ENCODE data around the gene KIF1B. TPM values are rescaled to one million over a fixed set of nuclear protein-coding genes. Genes with fewer than 3 reads are reported as not detected.

The KIF1B gene
- total and polyA plus RNA-seq, 9 of the 15 experiments (the other 6 are each of a cell fraction or from before 2014, with no cell fraction given), result 2.8 to 19.8 (median 11.9) TPM

DNA sequence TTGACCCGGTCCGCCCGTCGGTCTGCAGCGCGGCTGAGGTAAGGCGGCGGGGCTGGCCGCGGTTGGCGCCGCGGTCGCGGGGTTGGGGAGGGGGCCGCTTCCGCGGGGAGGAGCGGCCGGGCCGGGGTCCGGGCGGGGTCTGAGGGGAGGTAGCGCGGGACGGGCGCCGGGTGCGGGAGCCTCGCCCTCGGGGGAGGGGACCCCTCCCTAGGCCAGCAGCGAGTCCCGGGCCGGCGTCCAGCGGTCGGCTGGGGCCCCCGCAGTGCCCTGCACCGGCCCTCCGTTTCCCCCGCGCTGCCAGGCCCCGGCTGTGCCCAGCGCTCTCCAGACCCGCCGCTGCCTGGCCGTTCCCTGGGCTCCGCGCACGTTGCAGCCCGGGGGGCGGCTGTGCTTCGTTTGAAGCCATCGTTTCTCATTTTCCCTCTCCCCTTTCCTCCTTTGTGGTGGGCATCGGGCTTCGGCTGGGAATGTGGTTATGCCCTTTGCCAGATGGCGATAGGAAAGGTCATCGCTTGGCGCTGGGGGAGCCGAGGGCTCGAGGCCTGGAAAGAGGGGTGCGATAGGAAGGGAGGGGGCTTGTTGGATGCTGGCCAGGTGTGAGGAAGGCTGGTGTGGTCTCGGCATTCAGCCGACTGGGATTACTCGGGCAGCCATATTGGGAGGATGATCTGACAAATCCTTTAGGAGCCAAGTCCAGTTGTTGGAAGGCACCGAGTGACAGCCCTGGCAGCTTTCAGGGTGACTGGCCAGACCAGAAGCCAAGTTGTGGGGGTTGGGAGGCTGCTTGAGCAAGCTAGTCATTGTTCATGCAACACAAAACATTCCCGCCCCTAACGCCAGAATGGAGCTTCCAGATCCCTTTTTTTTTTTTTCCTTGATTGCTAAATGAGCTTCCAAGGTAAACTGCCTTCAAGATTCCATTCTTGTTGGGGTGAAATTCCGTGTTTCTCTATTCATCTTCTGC lies 753 bp downstream of the KIF1B start (continued):
- TF ChIP-seq ZNF133 (CRISPR knock-in tag; IDR thresholded peaks at IDR 0.05), result no peak
- TF ChIP-seq MAX (CRISPR knock-in tag; IDR thresholded peaks at IDR 0.05), result 0 out of 2 replicates have a peak, but pooled peaks have one; percentile 4
- TF ChIP-seq SIN3A (IDR thresholded peaks at IDR 0.05; ENCODE audit: borderline replicate concordance in 2 of 2, control insufficient read depth in 1 of 2, low read depth in 2 of 2, low read length in 2 of 2), result 0 out of 4 replicates have a peak, but pooled peaks of 1 of the 2 experiments have one; percentile 40
- TF ChIP-seq YY1 (IDR thresholded peaks at IDR 0.05; ENCODE audit: borderline replicate concordance in 1 of 3, control insufficient read depth in 1 of 3, extremely low read depth in 1 of 3, insufficient read depth in 3 of 3, insufficient read length in 1 of 3, insufficient replicate concordance in 2 of 3, low read depth in 1 of 3, low read length in 2 of 3), result peak; percentile 42 to 80 (median 45)
- TF ChIP-seq, protein P1, sequence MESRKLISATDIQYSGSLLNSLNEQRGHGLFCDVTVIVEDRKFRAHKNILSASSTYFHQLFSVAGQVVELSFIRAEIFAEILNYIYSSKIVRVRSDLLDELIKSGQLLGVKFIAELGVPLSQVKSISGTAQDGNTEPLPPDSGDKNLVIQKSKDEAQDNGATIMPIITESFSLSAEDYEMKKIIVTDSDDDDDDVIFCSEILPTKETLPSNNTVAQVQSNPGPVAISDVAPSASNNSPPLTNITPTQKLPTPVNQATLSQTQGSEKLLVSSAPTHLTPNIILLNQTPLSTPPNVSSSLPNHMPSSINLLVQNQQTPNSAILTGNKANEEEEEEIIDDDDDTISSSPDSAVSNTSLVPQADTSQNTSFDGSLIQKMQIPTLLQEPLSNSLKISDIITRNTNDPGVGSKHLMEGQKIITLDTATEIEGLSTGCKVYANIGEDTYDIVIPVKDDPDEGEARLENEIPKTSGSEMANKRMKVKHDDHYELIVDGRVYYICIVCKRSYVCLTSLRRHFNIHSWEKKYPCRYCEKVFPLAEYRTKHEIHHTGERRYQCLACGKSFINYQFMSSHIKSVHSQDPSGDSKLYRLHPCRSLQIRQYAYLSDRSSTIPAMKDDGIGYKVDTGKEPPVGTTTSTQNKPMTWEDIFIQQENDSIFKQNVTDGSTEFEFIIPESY (CRISPR knock-in tag; IDR thresholded peaks at IDR 0.05), result no peak
- TF ChIP-seq ZNF561 (CRISPR knock-in tag; conservative IDR thresholded peaks at IDR 0.05), result no peak
- TF ChIP-seq ZNF12 (CRISPR knock-in tag; IDR thresholded peaks at IDR 0.05), result no peak
- TF ChIP-seq ZNF449 (CRISPR knock-in tag; IDR thresholded peaks at IDR 0.05), result no peak
- TF ChIP-seq ADNP (tag; IDR thresholded peaks at IDR 0.05), result no peak
- TF ChIP-seq KLF6 (CRISPR knock-in tag; IDR thresholded peaks at IDR 0.05; ENCODE audit: borderline replicate concordance), result no peak
- peak; percentile 52 for TF ChIP-seq ZFX (CRISPR knock-in tag; IDR thresholded peaks at IDR 0.05)
- TF ChIP-seq THAP7 (CRISPR knock-in tag; IDR thresholded peaks at IDR 0.05), result no peak
- TF ChIP-seq ATF7 (IDR thresholded peaks at IDR 0.05), result no peak
- no peak for TF ChIP-seq TEAD4 (IDR thresholded peaks at IDR 0.05; ENCODE audit: low read length)
- TF ChIP-seq TEAD4 (CRISPR knock-in tag; IDR thresholded peaks at IDR 0.05; ENCODE audit: borderline replicate concordance), result no peak
- TF ChIP-seq NONO (IDR thresholded peaks at IDR 0.05; ENCODE audit: low read depth in 2 of 2, low read length in 1 of 2), result no peak
- no peak for TF ChIP-seq CHD4 (IDR thresholded peaks at IDR 0.05; ENCODE audit: insufficient read depth, insufficient replicate concordance, low read depth, low read length, poor library complexity, severe bottlenecking)
- no peak for TF ChIP-seq ESRRB (CRISPR knock-in tag; IDR thresholded peaks at IDR 0.05; ENCODE audit: borderline replicate concordance)
- TF ChIP-seq GABPA (tag; conservative IDR thresholded peaks at IDR 0.05; ENCODE audit: low read depth), result no peak
- TF ChIP-seq BHLHE40 (IDR thresholded peaks at IDR 0.05; ENCODE audit: low read length), result no peak
